Neuronal stem cell (in vitro differentiated cells): ENCODE measurements around the gene RERG.

ENCODE experiments used
- DNase-seq: peaks from one replicate; pipeline ENCODE4 v3.0.0-alpha.2; 2013; ENCODE audit warnings: low spot score
- H2AFZ ChIP-seq: one replicate; pipeline ENCODE4 v1.6.1; 2013; ENCODE audit warnings: mild to moderate bottlenecking, low read length, inconsistent platforms
- H2AK5ac ChIP-seq: 2 replicates; pipeline ENCODE4 v1.6.1; 2013; ENCODE audit warnings: low read depth, mild to moderate bottlenecking, inconsistent platforms, low read length, moderate library complexity, mixed read lengths
- H2BK120ac ChIP-seq: 2 replicates; pipeline ENCODE4 v1.6.1; 2013; ENCODE audit warnings: low read depth, mild to moderate bottlenecking, inconsistent platforms, low read length, moderate library complexity, mixed read lengths
- H2BK12ac ChIP-seq: one replicate; pipeline ENCODE4 v1.6.1; 2013; ENCODE audit warnings: low read length, inconsistent platforms
- H2BK15ac ChIP-seq: 2 replicates; pipeline ENCODE4 v1.6.1; 2013; ENCODE audit warnings: mild to moderate bottlenecking, low read length, inconsistent platforms, mixed read lengths
- H2BK5ac ChIP-seq: one replicate; pipeline ENCODE4 v1.6.1; 2013; ENCODE audit warnings: inconsistent platforms, mild to moderate bottlenecking, low read length, moderate library complexity
- H3K14ac ChIP-seq: one replicate; pipeline ENCODE4 v1.6.1; 2013; ENCODE audit warnings: low read length, inconsistent platforms
- H3K18ac ChIP-seq: 2 replicates; pipeline ENCODE4 v1.6.1; 2013; ENCODE audit warnings: low read length, inconsistent platforms
- H3K23ac ChIP-seq: 2 replicates; pipeline ENCODE4 v1.6.1; 2013; ENCODE audit warnings: low read depth, mild to moderate bottlenecking, mixed read lengths, low read length, inconsistent platforms; ENCODE audit not compliant: poor library complexity
- H3K27ac ChIP-seq: replicated peaks from 3 replicates; pipeline ENCODE4 v1.5.1; 2013; ENCODE audit warnings: low read length, inconsistent platforms
- H3K27me3 ChIP-seq, 3 experiments: 2 replicates each; pipeline ENCODE4 v1.6.1; 2013; ENCODE audit warnings: low read length in 3 of 3, mild to moderate bottlenecking in 2 of 3, inconsistent platforms in 1 of 3, low read depth in 1 of 3, mixed read lengths in 1 of 3, moderate library complexity in 1 of 3; ENCODE audit not compliant: control insufficient read depth in 3 of 3, insufficient read depth in 3 of 3
- H3K36me3 ChIP-seq, 2 donors: replicated peaks in 1 of 2; 2 replicates each; pipeline ENCODE4 v1.6.1; 2013; ENCODE audit warnings: low read length in 2 of 2; ENCODE audit not compliant: control insufficient read depth in 2 of 2, insufficient read depth in 2 of 2
- H3K4ac ChIP-seq: 2 replicates; pipeline ENCODE4 v1.6.1; 2013; ENCODE audit warnings: inconsistent platforms, mild to moderate bottlenecking, low read length, moderate library complexity
- H3K4me1 ChIP-seq, 2 donors: 1 replicate in 1 of 2; 2 replicates in 1 of 2; pipeline ENCODE4 v1.6.1; 2013; ENCODE audit warnings: low read length in 2 of 2, low read depth in 1 of 2; ENCODE audit not compliant: control insufficient read depth in 2 of 2, insufficient read depth in 1 of 2
- H3K4me2 ChIP-seq: one replicate; pipeline ENCODE4 v1.6.1; 2013; ENCODE audit warnings: mild to moderate bottlenecking, low read length, inconsistent platforms; ENCODE audit not compliant: insufficient read depth, poor library complexity, severe bottlenecking
- H3K4me3 ChIP-seq, 2 donors: 2 replicates each; pipeline ENCODE4 v1.5.1; 2013; ENCODE audit warnings: low read length in 2 of 2, mild to moderate bottlenecking in 2 of 2, inconsistent platforms in 1 of 2, moderate library complexity in 1 of 2
- H3K79me1 ChIP-seq: one replicate; pipeline ENCODE4 v1.6.1; 2013; ENCODE audit warnings: low read depth, mild to moderate bottlenecking, inconsistent platforms, low read length, moderate library complexity
- H3K9ac ChIP-seq: one replicate; pipeline ENCODE4 v1.6.1; 2013; ENCODE audit warnings: mild to moderate bottlenecking, low read depth, low read length, inconsistent platforms; ENCODE audit not compliant: poor library complexity
- H3K9me3 ChIP-seq, 2 donors: replicated peaks in 1 of 2; 2 replicates each; pipeline versions ENCODE3 to v1.6.1; 2013; ENCODE audit warnings: low read length in 2 of 2, mild to moderate bottlenecking in 2 of 2, inconsistent platforms in 1 of 2, low read depth in 1 of 2, mixed read lengths in 1 of 2, moderate library complexity in 1 of 2; ENCODE audit not compliant: control insufficient read depth in 2 of 2, insufficient read depth in 1 of 2
- H4K8ac ChIP-seq: one replicate; pipeline ENCODE4 v1.6.1; 2013; ENCODE audit warnings: low read depth, mild to moderate bottlenecking, inconsistent platforms, low read length, moderate library complexity
- H4K91ac ChIP-seq: one replicate; pipeline ENCODE4 v1.6.1; 2013; ENCODE audit warnings: low read length, low read depth, mild to moderate bottlenecking, inconsistent platforms; ENCODE audit not compliant: poor library complexity
- WGBS, 2 donors: extraction: QIAGEN DNeasy Blood & Tissue Kit; methylation state at CpG; one replicate each; pipeline ENCODE4 v1.1.7; 2013; ENCODE audit warnings: missing lambda C conversion rate in 2 of 2, mixed read lengths in 1 of 2; ENCODE audit not compliant: insufficient read length in 2 of 2, insufficient replicate concordance in 1 of 2; ENCODE audit errors: extremely low coverage in 2 of 2; 5-methylcytosine and 5-hydroxymethylcytosine counted together

Gene RERG

GRCh38 chr12:15114501-15114900 lies 106.7 kb downstream of the RERG start:
- no peak overlapping the region for H3K4me2 ChIP-seq
- no peak overlapping the region for H4K8ac ChIP-seq
- no peaks in the 10 kb centered on the region for H3K9me3 ChIP-seq
- H3K27me3 ChIP-seq = no peaks in the 10 kb centered on the region
- H2BK15ac ChIP-seq = no peak overlapping the region
- H2BK120ac ChIP-seq = no peak overlapping the region
- no peak overlapping the region for H3K23ac ChIP-seq
- no peak overlapping the region for H3K27ac ChIP-seq
- no peaks in the 10 kb centered on the region for H3K36me3 ChIP-seq
- no peak overlapping the region for H2BK12ac ChIP-seq
- H3K4me1 ChIP-seq = no peaks in the 10 kb centered on the region
- no peak overlapping the region for H3K9ac ChIP-seq
- no peak overlapping the region for H3K18ac ChIP-seq
- no peak for DNase-seq
- no peak overlapping the region for H3K4me3 ChIP-seq
- no peak overlapping the region for H2AK5ac ChIP-seq
- H2AFZ ChIP-seq = no peak overlapping the region
- H2BK5ac ChIP-seq = no peak overlapping the region
- no CpG with 5 or more reads among the region's 4 CpGs for WGBS, 2 donors
- no peak overlapping the region for H4K91ac ChIP-seq
- H3K4ac ChIP-seq = no peak overlapping the region
- no peak overlapping the region for H3K14ac ChIP-seq
- H3K79me1 ChIP-seq = no peaks in the 10 kb centered on the region

- Histone ChIP-seq H4K8ac (no peak overlapping the region), H2AFZ (no peak overlapping the region), H3K4ac (no peak overlapping the region), H3K27ac (no peak overlapping the region), H2BK15ac (no peak overlapping the region), H3K27me3 (peaks cover 0 to 5% (median 0%) of the 10 kb centered on the region in 3 experiments), H3K36me3 (no peaks in the 10 kb centered on the region), H3K9ac (no peak overlapping the region), H3K4me1 (no peaks in the 10 kb centered on the region), H2BK120ac (no peak overlapping the region), H3K79me1 (no peaks in the 10 kb centered on the region), H2BK5ac (no peak overlapping the region), H3K23ac (no peak overlapping the region), H3K9me3 (no peaks in the 10 kb centered on the region), H2BK12ac (no peak overlapping the region), H3K18ac (no peak overlapping the region), H3K4me3 (no peak overlapping the region), H3K14ac (no peak overlapping the region), H4K91ac (no peak overlapping the region), H2AK5ac (no peak overlapping the region), H3K4me2 (no peak overlapping the region)
- no CpG with 5 or more reads among the region's 1 CpG for WGBS, 2 donors
- DNase-seq = no peak
Observed at GRCh38 chr12:15092826-15093225, 128.4 kb downstream of the RERG start.

GRCh38 chr12:15090441-15090840 lies 130.8 kb downstream of the RERG start:
- Histone ChIP-seq H3K27ac (no peak overlapping the region), H3K4me1 (no peaks in the 10 kb centered on the region), H3K9ac (no peak overlapping the region)

GRCh38 chr12:15088105-15088504 lies 133.1 kb downstream of the RERG start:
- Histone ChIP-seq H3K4me3 (no peak overlapping the region), H2BK5ac (no peak overlapping the region), H2AK5ac (no peak overlapping the region), H3K18ac (no peak overlapping the region), H3K9ac (no peak overlapping the region), H2BK15ac (no peak overlapping the region), H3K27me3 (peaks cover 0 to 13% (median 0%) of the 10 kb centered on the region in 3 experiments), H3K9me3 (no peaks in the 10 kb centered on the region), H2BK12ac (no peak overlapping the region), H3K4me1 (no peaks in the 10 kb centered on the region), H3K79me1 (no peaks in the 10 kb centered on the region), H3K4me2 (no peak overlapping the region), H3K23ac (no peak overlapping the region), H2BK120ac (no peak overlapping the region), H3K36me3 (no peaks in the 10 kb centered on the region), H2AFZ (no peak overlapping the region), H4K91ac (no peak overlapping the region), H3K27ac (no peak overlapping the region), H4K8ac (no peak overlapping the region), H3K4ac (no peak overlapping the region), H3K14ac (no peak overlapping the region)
- no CpG with 5 or more reads among the region's 1 CpG for WGBS, 2 donors
- DNase-seq = no peak

More at GRCh38 chr12:15090441-15090840, 130.8 kb downstream of the RERG start:
- no peak overlapping the region for H2BK120ac ChIP-seq
- H4K8ac ChIP-seq = no peak overlapping the region
- H3K23ac ChIP-seq = no peak overlapping the region
- no peak overlapping the region for H2BK15ac ChIP-seq
- H2AFZ ChIP-seq = no peak overlapping the region
- H2BK5ac ChIP-seq = no peak overlapping the region
- H3K18ac ChIP-seq = no peak overlapping the region
- H3K79me1 ChIP-seq = no peaks in the 10 kb centered on the region
- no peaks in the 10 kb centered on the region for H3K9me3 ChIP-seq
- peaks cover 0 to 10% (median 0%) of the 10 kb centered on the region in 3 experiments for H3K27me3 ChIP-seq
- no peak for DNase-seq
- WGBS, 2 donors = no CpG with 5 or more reads among the region's 2 CpGs
- no peak overlapping the region for H2BK12ac ChIP-seq
- no peak overlapping the region for H2AK5ac ChIP-seq
- H3K4ac ChIP-seq = no peak overlapping the region
- H3K36me3 ChIP-seq = no peaks in the 10 kb centered on the region
- H3K4me2 ChIP-seq = no peak overlapping the region
- H4K91ac ChIP-seq = no peak overlapping the region
- H3K4me3 ChIP-seq = no peak overlapping the region
- no peak overlapping the region for H3K14ac ChIP-seq
